ENCODE results near the gene TEX2. TPM values are rescaled to one million over a fixed set of nuclear protein-coding genes. Genes with fewer than 3 reads are reported as not detected.

Gene TEX2
- total RNA-seq, 1 experiment from 2014 or later = 10.8 TPM

DNA sequence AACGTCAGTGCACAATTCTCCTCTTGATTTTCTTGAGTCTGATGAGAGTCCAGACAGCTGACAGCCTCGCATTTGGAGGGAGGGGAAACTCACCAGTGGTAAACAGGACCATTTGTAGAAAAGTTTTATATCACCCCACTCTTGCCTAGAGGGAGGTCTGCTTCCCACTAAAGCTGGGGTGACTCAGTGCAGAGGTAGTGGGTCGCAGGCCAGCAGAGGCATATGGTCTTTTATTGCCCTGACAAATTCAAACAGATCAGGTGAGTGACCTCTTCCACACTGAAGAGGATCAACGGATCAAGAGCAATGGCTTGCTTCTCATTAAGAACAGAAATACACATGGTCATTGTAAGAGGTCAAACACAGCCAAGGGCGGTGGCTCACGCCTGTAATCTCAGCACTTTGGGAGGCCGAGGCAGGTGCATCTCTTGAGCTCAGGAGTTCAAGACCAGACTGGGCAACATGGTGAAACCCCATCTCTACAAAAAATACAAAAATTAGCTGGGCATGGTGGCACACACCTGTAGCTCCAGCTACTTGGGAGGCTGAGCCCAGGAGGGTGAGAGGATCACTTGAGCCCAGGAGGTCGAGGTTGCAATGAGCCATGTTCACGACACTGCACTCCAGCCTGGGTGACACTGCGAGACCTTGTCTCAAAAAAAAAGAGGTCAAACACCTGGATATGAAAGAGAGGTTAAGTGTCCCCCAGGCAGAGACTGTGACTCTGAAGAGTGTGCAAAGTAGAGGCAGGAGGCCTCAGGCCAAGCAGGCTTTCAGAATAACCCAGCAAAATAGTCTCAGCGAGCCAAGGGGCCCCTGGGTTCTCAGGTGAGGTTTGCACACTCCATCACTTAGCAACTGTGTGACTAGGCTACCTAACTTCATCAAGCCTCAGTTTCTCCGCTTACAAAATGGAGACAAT is 76.6 kb downstream of the TEX2 start:
- CTCF ChIA-PET = interaction anchor here (0.6 kb wide), 1 partner anchor 36 kb away, joined by 4 read pairs; no protein-coding TSS in a partner anchor
- Mint-ChIP-seq H3K27me3 (ENCODE audit: low read depth) (no peaks in the 10 kb centered on the region), H3K9me3 (no peaks in the 10 kb centered on the region), H3K4me1 (no peaks in the 10 kb centered on the region), H3K27ac (no peak overlapping the region), H3K4me3 (no peak overlapping the region), H3K36me3 (no peaks in the 10 kb centered on the region)
- ATAC-seq (no peak), DNase-seq (ENCODE audit: low spot score) (no peak)
- POLR2A ChIA-PET = no interaction called here
- TF ChIP-seq HMGA2 (CRISPR knock-in tag; IDR thresholded peaks at IDR 0.05) (no peak), ATF2 (CRISPR knock-in tag; IDR thresholded peaks at IDR 0.05; ENCODE audit: borderline replicate concordance, low read depth) (no peak), GRHL2 (CRISPR knock-in tag; IDR thresholded peaks at IDR 0.05; ENCODE audit: insufficient replicate concordance, severe bottlenecking) (no peak), SP1 (CRISPR knock-in tag; conservative IDR thresholded peaks at IDR 0.05) (no peak), NR1H2 (CRISPR knock-in tag; IDR thresholded peaks at IDR 0.05) (no peak), JAZF1 (CRISPR knock-in tag; IDR thresholded peaks at IDR 0.05) (no peak), FOXP4 (CRISPR knock-in tag; IDR thresholded peaks at IDR 0.05) (no peak), MXD4 (CRISPR knock-in tag; IDR thresholded peaks at IDR 0.05; ENCODE audit: borderline replicate concordance) (no peak), KAT7 (CRISPR knock-in tag; IDR thresholded peaks at IDR 0.05; ENCODE audit: borderline replicate concordance) (no peak), OVOL2 (CRISPR knock-in tag; IDR thresholded peaks at IDR 0.05; ENCODE audit: borderline replicate concordance) (no peak), ZBTB21 (CRISPR knock-in tag; IDR thresholded peaks at IDR 0.05; ENCODE audit: borderline replicate concordance) (no peak), FOXK1 (CRISPR knock-in tag; IDR thresholded peaks at IDR 0.05) (no peak), ZNF219 (CRISPR knock-in tag; IDR thresholded peaks at IDR 0.05; ENCODE audit: borderline replicate concordance) (no peak), ZNF425 (CRISPR knock-in tag; conservative IDR thresholded peaks at IDR 0.05) (no peak), E2F1 (CRISPR knock-in tag; IDR thresholded peaks at IDR 0.05) (no peak)
- TF ChIP-seq, protein P1, sequence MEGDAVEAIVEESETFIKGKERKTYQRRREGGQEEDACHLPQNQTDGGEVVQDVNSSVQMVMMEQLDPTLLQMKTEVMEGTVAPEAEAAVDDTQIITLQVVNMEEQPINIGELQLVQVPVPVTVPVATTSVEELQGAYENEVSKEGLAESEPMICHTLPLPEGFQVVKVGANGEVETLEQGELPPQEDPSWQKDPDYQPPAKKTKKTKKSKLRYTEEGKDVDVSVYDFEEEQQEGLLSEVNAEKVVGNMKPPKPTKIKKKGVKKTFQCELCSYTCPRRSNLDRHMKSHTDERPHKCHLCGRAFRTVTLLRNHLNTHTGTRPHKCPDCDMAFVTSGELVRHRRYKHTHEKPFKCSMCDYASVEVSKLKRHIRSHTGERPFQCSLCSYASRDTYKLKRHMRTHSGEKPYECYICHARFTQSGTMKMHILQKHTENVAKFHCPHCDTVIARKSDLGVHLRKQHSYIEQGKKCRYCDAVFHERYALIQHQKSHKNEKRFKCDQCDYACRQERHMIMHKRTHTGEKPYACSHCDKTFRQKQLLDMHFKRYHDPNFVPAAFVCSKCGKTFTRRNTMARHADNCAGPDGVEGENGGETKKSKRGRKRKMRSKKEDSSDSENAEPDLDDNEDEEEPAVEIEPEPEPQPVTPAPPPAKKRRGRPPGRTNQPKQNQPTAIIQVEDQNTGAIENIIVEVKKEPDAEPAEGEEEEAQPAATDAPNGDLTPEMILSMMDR (IDR thresholded peaks at IDR 0.05) = no peak
- TF ChIP-seq, protein P2, sequence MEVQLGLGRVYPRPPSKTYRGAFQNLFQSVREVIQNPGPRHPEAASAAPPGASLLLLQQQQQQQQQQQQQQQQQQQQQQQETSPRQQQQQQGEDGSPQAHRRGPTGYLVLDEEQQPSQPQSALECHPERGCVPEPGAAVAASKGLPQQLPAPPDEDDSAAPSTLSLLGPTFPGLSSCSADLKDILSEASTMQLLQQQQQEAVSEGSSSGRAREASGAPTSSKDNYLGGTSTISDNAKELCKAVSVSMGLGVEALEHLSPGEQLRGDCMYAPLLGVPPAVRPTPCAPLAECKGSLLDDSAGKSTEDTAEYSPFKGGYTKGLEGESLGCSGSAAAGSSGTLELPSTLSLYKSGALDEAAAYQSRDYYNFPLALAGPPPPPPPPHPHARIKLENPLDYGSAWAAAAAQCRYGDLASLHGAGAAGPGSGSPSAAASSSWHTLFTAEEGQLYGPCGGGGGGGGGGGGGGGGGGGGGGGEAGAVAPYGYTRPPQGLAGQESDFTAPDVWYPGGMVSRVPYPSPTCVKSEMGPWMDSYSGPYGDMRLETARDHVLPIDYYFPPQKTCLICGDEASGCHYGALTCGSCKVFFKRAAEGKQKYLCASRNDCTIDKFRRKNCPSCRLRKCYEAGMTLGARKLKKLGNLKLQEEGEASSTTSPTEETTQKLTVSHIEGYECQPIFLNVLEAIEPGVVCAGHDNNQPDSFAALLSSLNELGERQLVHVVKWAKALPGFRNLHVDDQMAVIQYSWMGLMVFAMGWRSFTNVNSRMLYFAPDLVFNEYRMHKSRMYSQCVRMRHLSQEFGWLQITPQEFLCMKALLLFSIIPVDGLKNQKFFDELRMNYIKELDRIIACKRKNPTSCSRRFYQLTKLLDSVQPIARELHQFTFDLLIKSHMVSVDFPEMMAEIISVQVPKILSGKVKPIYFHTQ (CRISPR knock-in tag; IDR thresholded peaks at IDR 0.05) = no peak
- TF ChIP-seq, protein P3, sequence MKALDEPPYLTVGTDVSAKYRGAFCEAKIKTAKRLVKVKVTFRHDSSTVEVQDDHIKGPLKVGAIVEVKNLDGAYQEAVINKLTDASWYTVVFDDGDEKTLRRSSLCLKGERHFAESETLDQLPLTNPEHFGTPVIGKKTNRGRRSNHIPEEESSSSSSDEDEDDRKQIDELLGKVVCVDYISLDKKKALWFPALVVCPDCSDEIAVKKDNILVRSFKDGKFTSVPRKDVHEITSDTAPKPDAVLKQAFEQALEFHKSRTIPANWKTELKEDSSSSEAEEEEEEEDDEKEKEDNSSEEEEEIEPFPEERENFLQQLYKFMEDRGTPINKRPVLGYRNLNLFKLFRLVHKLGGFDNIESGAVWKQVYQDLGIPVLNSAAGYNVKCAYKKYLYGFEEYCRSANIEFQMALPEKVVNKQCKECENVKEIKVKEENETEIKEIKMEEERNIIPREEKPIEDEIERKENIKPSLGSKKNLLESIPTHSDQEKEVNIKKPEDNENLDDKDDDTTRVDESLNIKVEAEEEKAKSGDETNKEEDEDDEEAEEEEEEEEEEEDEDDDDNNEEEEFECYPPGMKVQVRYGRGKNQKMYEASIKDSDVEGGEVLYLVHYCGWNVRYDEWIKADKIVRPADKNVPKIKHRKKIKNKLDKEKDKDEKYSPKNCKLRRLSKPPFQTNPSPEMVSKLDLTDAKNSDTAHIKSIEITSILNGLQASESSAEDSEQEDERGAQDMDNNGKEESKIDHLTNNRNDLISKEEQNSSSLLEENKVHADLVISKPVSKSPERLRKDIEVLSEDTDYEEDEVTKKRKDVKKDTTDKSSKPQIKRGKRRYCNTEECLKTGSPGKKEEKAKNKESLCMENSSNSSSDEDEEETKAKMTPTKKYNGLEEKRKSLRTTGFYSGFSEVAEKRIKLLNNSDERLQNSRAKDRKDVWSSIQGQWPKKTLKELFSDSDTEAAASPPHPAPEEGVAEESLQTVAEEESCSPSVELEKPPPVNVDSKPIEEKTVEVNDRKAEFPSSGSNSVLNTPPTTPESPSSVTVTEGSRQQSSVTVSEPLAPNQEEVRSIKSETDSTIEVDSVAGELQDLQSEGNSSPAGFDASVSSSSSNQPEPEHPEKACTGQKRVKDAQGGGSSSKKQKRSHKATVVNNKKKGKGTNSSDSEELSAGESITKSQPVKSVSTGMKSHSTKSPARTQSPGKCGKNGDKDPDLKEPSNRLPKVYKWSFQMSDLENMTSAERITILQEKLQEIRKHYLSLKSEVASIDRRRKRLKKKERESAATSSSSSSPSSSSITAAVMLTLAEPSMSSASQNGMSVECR (CRISPR knock-in tag; IDR thresholded peaks at IDR 0.05; ENCODE audit: borderline replicate concordance) = no peak

Measured in WTC11 (cell line).